NCI-H748 treated with DMSO at 0.1 percent for 48 hours (cell line): ENCODE data around the gene TTC13.

Experiments used
- DNase-seq: peaks from one replicate; lab custom pipeline; 2025; lab: John Stamatoyannopoulos, UW

Gene TTC13

GRCh38 chr1:230868736-230869385, 109.8 kb downstream of the TTC13 start:
- peak; percentile 6 for DNase-seq

- peak; percentile 6 for DNase-seq
These were observed 110.5 kb downstream of the TTC13 start, which contains the start of gene C1orf198 for GRCh38 chr1:230867903-230868735. C1orf198 (minus strand) TSS chr1:230868521; CDS start chr1:230868512, 9 bp downstream.

- no peak for DNase-seq
These were observed 111.4 kb downstream of the TTC13 start for GRCh38 chr1:230867101-230867902.

GRCh38 chr1:230866171-230867070, 112.2 kb downstream of the TTC13 start:
- no peak for DNase-seq

GRCh38 chr1:230865062-230865817, 113.4 kb downstream of the TTC13 start:
- no peak for DNase-seq

- no peak for DNase-seq
These were observed 114.2 kb downstream of the TTC13 start for GRCh38 chr1:230864441-230864840.

GRCh38 chr1:230863449-230863848, 115.2 kb downstream of the TTC13 start:
- no peak for DNase-seq

- no peak for DNase-seq
These were observed 116.6 kb downstream of the TTC13 start for GRCh38 chr1:230861970-230862595.

- no peak for DNase-seq
These were observed 117.2 kb downstream of the TTC13 start for GRCh38 chr1:230861489-230861888.

- DNase-seq: no peak
These were observed 117.9 kb downstream of the TTC13 start for GRCh38 chr1:230860617-230861384.

- no peak for DNase-seq
These were observed 119.5 kb downstream of the TTC13 start for GRCh38 chr1:230858918-230859729.

- no peak for DNase-seq
These were observed 120.3 kb downstream of the TTC13 start for GRCh38 chr1:230858236-230858820.

- DNase-seq: no peak
These were observed 120.8 kb downstream of the TTC13 start for GRCh38 chr1:230857822-230858221.

GRCh38 chr1:230857077-230857476, 121.6 kb downstream of the TTC13 start:
- DNase-seq: no peak
